HG02678 (cell line): ENCODE measurements around the gene RNFT2.
A peak's percentile ranks its signal among the peaks of the same experiment; 100 is the strongest.

Experiments
- ATAC-seq: cut with Tn5 transposase; IDR thresholded peaks from one replicate; pipeline ENCODE4 v1.9.1; 2021; ENCODE audit warnings: mild to moderate bottlenecking, moderate library complexity; ENCODE audit not compliant: unreplicated experiment

The RNFT2 gene

DNA sequence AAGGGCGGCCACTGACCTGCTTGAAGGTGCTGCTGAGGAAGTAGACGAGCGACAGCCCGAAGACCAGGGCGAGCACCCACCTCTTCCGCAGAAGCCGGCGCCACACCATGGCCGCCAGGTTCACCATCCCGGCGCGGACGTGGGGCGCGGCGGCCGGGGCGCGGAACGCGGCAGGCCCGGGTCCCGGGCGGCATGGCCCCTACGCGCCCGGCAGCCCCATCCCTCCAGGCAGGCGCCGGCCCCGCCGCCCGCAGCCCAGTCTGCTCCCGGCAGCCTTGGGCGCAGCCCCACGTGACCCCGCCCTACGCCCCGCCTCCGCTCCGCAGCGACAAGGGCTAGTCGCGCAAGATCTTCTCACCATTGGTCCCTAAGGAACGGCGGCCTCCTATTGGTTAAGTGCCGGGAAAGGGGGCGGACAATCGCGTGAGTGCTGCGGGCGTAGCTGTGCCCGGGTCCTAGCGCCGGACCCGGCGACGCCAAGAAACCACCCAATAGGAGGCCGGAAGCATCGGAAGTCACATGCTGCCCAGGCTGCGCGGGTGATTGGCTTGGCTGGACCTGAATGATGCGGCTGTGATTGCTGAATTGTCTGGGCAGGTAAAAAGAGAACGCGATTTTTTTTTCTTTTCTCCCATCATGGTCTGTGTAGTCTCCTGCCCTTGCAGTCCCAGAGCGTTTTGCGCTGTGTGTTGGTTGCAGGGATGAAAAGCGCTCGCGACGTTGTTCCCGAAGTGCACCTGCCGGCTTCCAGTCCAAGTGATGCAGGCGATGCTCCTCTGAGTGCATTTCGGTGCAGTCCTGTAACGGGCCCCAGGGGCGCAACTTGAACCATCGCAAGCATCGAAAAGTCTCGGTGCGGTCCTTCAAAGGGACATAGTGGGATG is at the start of gene RNFT2, which contains the start of gene SPRING1:
TSS of gene RNFT2 (plus strand) at position 542 of the 884 bp plus-strand sequence. CDS start 2,183 bp downstream, outside the sequence.
TSS of gene SPRING1 (minus strand) at position 296 of the 884 bp plus-strand sequence. CDS start at position 127, 169 bp downstream.
- peak; percentile 97 for ATAC-seq

DNA sequence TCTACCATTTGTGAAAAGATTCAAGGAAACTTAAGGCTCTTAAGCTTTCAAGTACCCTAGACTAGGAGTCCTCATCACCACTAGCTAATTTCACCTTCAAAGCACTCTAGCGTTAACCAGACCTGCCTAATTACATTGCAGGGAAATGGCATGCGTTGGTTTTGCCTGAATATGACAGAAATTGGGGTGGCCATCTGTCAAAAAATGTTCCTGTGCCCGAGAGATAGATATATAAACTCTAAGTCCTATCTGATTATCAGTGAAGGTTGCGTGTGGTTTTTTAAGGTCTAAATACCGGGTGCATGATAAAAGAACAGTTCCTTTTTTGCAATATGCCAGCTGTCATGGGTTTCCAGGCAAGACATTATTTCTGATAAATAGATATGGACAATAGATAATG is 48.6 kb upstream of the RNFT2 start:
- no peak for ATAC-seq

GRCh38 chr12:116689979-116690744 is 48.0 kb upstream of the RNFT2 start:
- ATAC-seq = no peak

- no peak for ATAC-seq
Measured at GRCh38 chr12:116691205-116691604, 46.9 kb upstream of the RNFT2 start.

- ATAC-seq = no peak
Measured at GRCh38 chr12:116691636-116692035, 46.5 kb upstream of the RNFT2 start.

DNA sequence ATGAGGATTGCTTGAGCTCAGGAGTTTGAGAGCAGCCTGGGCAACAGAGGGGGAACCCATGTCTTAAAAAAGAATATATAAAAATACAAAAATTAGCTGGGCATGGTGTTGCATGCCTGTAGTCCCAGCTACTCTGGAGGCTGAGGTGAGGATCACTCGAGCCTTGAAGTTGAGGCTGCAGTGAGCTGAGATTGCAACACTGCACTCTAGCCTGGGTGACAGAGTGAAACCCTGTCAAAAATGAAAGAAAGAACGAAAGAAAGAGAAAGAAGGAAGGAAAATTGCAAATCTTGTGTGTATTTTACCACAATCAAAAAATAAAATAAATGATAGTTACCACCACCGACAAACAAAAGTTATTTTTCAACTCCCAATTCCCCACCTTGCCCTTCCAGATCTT is 45.5 kb upstream of the RNFT2 start:
- no peak for ATAC-seq

- no peak for ATAC-seq
Measured at GRCh38 chr12:116693286-116694227, 44.6 kb upstream of the RNFT2 start.

GRCh38 chr12:116694653-116695463 is 43.3 kb upstream of the RNFT2 start:
- no peak for ATAC-seq

GRCh38 chr12:116695464-116695725 is 42.7 kb upstream of the RNFT2 start:
- no peak for ATAC-seq

- no peak for ATAC-seq
Measured at GRCh38 chr12:116697305-116697704, 40.8 kb upstream of the RNFT2 start.

GRCh38 chr12:116697716-116698115 is 40.4 kb upstream of the RNFT2 start:
- no peak for ATAC-seq

GRCh38 chr12:116698116-116698515 is 40.0 kb upstream of the RNFT2 start:
- ATAC-seq = no peak

DNA sequence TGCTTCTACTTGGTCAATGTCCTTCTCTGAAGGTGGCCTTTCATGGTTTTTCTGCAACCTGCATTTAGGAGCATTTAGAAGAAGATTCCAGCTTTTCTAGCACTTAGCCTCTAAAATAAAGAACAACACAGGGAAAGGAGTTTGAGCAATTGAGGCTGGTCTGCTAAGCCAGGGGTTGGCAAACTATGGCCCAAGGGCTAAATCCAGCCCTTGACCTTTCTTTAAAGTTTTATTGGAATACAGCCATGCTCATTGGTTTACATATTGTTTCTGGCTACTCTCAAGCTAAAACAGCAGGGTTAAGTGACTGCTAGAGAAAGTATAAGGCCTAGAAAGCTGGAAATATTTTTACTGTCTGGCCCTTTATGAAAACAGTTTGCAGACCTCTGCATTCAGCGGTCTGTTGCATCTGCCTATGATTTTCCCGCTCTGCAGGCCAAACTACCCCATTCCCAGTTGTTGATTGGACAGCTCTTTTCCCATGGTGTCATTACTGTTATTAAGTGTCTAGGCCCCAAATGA is 39.5 kb upstream of the RNFT2 start:
- ATAC-seq = no peak

DNA sequence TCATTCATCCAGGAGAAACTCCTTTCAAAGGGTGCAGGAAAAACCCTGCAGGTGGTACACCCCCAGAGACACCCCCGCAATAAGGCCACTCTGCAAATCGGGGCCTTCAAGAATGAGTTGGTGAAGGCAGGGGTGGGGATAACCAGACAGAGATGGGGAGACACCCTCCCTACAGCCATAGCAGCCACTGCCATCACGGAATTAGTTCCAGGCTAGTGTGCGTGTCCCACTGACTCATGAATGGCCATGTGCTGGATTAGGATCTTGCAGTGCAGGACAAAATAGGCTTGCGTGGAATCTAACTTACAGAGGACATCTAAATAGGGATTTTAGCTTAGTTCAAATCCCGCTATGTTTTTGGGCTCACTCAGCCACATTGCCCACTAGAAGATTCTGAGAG is 38.0 kb upstream of the RNFT2 start:
- ATAC-seq = no peak

GRCh38 chr12:116701432-116701831 is 36.7 kb upstream of the RNFT2 start:
- ATAC-seq = no peak

DNA sequence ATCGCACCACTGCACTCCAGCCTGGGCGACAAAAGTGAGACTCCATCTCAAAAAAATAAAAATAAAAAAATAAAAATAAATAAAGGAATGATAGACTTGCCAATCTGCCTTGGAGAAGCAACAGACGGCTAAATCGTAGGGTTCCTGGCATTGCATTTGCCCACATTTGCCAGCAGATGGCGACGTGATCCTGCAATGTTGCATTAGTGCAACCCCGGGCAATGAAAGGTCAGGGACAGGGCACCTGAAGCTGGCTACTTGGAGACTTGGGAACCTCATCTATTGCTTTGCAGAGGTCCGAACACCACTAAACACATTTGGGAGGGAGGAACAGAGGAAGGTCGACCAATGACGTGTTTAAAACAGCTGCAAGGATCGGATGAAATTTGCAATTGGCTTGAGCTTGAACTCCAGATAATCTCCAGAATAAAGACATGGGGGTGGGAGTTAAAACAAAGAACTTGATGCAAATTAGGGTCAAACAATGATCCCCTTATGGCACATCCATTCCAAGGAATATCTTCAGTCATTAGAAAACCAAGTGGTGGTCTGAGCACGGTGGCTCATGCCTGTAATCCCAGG is 34.8 kb upstream of the RNFT2 start:
- no peak for ATAC-seq

DNA sequence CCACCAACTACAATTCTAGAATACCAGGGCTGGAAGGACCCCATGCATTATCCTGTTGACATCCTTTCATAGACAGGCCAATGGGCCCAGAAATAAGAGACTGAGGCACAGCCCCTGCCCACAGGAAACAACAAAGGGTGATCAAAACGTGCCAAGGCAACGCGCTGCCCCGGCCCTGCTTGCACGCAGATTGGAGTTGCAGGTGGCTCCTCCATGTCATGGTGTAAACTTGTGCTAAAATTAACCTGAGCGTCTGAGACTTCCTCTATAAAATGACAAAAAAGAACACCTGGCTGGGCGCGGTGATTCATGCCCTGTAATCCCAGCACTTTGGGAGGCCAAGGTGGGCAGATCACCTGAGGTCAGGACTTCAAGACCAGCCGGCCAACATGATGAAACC is 30.4 kb upstream of the RNFT2 start:
- ATAC-seq = no peak

GRCh38 chr12:116708826-116709756 is 29.0 kb upstream of the RNFT2 start:
- peak; percentile 56 for ATAC-seq
